HG03095 (cell line): ENCODE results near the gene RDX.
"Not testable (repeated sequence)": the region's sequence is repeated elsewhere in the genome, so short reads cannot be mapped to it uniquely, and the experiment has no call there.

Experiments used
- ATAC-seq: cut with Tn5 transposase; IDR thresholded peaks from one replicate; pipeline ENCODE4 v1.9.1; 2021; ENCODE audit warnings: moderate library complexity; ENCODE audit not compliant: unreplicated experiment

The RDX gene

DNA sequence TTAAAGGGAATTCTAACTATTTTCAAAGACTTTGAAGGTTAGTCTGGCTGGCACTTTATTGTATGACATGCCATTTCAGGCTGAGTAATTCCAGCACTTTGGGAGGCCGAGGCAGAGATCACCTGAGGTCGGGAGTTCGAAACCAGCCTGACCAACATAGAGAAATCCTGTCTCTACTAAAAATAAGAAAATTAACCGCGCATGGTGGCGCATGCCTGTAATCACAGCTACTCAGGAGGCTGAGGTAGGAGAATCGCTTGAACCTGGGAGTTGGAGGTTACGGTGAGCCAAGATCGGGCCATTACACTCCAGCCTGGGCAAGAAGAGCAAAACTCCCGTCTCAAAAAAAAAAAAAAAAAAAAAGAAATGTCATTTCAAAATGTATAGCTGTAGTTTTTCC is 95.6 kb downstream of the RDX start:
- ATAC-seq = no peak

- no peak for ATAC-seq
Observed at GRCh38 chr11:110200241-110200640, 96.2 kb downstream of the RDX start.

DNA sequence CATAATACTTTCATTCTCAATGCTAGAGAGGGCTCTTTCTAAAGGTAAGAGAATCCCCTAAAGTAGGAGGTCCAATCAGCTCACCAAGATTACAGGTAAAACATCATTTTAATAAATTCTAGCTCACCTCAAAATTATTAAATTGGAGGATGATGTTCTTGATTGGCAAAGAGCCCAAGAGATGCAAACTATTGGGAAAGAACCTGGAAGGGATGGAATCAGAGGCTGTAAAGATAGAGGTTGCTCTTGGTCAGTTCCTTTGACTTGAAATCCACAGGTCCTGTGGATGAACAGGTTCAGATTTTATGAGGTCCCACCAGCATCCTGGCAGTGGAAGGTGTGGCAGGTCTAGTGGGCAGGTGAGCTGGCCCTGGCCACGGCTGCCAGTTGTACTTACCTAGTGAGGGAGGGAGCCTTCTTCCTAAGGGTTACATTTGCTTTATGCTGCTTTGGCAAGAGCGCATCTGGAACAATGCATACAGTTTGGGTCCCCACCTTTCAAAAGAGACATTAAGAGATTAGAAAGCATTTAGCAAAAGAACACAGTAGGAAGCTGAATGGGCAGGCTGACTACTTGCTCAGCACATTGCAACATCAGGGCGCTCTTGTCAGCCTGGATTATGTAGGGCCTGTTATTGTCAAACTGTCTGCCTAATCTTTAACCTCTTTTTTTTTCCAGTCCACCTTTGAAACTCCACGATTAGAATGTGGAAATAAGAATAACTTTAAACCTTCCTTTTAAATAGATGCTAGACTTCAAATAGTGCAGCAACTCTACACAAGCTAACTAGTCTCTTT is 97.0 kb downstream of the RDX start:
- no peak for ATAC-seq

- ATAC-seq = no peak
Observed at GRCh38 chr11:110198031-110198729, 98.2 kb downstream of the RDX start.

GRCh38 chr11:110196884-110197420 is 99.5 kb downstream of the RDX start:
- no peak for ATAC-seq

DNA sequence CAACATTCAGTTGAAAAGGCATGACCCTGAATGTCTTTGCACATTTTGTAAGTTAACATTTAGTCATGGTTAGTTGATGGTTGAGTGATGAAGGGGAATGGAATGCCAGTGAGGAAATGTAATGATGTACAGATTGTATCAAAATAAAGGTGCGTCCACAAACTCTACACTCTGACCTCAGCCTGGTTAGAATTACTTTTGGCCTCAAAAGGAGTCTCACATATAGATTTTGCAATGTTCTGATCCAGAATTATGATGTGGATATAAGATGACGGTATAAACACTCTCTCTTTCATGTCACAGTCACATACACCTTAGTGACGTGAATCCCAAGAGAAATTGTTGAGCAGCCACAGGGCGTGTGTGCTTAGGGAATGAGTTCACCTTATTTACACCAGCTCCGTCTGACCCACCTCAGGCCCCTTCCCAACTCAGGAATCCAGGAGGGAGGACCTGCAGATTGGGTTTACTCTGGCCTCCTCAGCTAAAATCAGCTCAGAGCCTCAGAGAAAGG is 100.1 kb downstream of the RDX start:
- no peak for ATAC-seq

- ATAC-seq = not testable (repeated sequence)
Observed at GRCh38 chr11:110194211-110194766, 102.1 kb downstream of the RDX start.

DNA sequence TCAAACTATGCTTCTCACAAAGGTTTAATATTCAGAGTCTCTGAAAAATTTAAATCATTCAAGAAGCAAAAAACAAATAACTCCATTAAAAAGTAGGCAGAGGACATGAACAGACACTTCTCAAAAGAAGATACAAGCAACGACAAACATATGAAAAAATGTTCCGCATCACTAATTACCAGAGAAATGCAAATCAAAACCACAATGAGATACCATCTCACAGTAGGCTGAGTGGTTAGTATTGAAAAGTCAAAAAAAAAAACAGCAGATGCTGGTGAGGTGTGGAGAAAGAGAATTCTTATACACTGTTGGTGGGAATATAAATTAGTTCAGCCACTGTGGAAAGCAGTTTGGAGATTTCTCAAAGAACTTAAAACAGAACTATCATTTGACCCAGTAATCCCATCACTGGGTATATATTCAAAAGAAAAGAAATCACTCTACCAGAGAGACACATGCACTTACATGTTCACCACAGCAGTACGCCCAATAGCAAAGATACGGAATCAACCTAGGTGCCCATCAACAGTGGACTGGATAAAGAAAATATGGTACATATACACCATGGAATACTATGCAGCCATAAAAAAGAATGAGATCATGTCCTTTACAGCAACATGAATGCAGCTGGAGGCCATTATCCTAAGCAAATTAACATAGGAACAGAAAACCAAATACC is 103.7 kb downstream of the RDX start:
- peak; percentile 61 for ATAC-seq

- ATAC-seq = no peak
Observed at GRCh38 chr11:110190885-110191284, 105.5 kb downstream of the RDX start.

DNA sequence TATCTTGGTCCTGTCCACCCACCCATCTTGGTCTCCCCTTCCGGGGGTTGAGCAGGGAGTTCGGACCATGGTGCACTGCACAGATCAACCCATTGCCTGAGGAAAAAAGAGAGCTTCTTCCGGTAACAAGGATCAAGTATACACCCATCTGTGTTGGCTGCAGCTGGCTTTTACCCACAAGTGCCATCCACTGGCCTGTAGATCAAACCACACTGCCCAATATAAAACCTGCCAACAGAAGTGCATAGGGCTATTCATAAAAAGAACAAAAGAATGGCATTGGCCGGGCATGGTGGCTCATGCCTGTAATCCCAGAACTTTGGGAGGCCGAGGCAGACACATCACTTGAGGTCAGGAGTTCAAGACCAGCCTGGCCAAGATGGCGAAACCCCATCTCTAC is 108.7 kb downstream of the RDX start:
- ATAC-seq = no peak

- no peak for ATAC-seq
Observed at GRCh38 chr11:110186867-110187266, 109.5 kb downstream of the RDX start.

GRCh38 chr11:110186456-110186855 is 110.0 kb downstream of the RDX start:
- no peak for ATAC-seq

GRCh38 chr11:110185599-110185998 is 110.8 kb downstream of the RDX start:
- ATAC-seq = no peak

- no peak for ATAC-seq
Observed at GRCh38 chr11:110185121-110185591, 111.3 kb downstream of the RDX start.

DNA sequence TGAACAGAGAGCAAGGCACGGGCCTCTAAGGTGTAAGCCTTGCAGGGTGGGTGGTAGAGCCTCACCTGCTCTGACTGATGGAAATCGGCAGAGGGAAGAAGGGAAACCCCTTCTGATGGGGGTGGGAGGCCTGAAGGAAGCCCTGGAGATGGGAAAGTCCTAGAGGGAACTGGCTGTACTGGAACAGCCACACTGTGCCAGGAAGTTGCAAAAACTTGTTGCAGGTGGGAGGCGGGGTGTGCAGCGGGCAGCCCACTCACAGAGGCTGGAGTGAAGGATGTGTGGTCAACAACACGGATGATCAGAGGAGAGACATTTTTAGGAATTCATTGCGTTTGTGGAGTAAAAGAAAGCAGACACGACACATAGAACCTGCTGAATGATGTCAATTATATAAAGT is 112.0 kb downstream of the RDX start:
- no peak for ATAC-seq

DNA sequence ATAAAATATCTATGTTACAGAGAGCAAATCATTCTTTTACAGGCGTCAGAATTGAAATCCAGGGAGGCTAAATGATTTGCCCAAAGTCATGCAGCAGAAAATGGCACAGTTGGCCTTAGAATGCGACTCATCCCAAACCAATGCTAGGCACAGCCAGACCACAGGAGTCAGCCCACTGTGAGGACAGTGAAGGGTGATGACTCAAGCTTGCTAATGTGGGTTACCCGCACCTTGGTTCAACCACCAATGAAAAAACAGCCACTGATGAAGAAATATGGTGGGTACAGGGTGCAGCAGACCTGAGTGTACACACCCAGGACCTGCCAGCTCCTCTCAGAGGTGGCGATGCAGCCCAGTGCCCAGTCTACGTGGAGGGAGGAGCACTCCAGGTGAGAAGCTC is 113.5 kb downstream of the RDX start:
- ATAC-seq = no peak

DNA sequence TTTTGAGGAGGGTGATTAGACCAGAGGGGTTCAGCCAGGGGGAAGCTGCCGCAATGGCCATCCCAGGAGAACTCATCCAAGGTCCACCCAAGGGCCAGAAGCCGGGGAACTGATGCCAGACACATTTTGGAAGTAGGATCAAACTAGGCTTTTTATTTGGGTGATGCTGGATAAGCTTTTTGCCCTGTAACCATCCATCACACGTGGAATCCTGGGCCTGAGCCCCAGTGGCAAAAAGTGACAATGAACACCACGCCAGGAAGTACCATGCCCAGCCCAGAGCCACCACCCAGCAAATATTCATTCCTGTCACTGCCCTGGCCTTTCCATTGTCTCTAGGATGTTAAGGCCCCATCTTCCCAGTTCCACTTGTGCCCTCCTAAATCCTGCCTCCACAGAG is 117.3 kb downstream of the RDX start:
- no peak for ATAC-seq

DNA sequence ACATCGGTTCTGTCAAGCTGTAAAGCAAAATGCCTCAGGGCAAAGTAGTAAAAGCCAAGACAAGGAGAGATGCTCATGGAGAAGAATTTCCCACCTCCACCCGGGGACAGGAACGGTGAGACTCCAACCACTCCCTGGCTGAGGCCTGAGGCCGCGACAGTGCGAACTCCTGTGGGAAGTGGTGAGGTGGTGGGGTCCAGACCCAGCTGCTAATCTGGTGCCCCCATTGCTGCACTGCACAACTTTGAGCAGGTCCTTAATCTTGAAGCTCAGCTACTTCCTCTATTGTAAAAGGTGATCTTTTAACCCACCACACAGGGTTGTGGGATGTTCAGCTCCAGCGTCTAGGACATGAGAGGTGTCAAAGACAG is 119.3 kb downstream of the RDX start:
- no peak for ATAC-seq

DNA sequence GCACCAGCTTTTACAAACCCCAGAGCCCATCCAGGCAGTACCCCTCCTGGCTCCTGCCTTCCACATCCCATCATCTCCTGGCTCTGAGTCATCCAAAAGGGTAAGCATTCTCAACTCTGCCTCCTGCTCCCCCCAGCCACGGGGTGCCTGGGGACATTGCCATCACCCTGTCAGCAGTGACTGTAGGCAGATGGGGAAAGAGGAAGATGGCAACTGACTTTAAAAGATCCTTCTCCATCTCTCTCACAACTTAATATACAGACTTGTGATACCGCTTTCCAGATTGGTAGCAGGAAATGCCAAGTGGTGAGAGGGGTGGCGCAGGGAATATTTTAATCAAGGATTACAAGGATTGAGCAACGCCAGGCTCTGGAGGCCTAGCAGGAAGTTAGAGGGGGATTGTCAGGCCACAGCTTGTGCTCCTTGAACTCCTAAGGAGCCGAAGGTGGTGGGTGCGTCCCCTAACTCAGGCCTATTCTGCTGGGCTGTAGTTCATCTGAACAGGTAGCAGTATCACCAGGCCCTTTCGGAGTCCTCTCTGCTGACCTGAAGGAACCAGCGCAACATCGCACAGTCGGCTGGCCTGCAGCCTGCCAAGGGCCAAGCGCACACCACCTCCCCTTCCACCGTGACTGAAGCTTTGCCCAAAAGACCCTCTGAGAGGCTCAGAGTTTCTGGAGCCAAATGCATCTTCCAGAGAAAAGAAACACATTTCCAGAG is 119.9 kb downstream of the RDX start:
- no peak for ATAC-seq

- no peak for ATAC-seq
Observed at GRCh38 chr11:110174645-110175310, 121.6 kb downstream of the RDX start.
